GM12892 (cell line): ENCODE data around the gene NLGN2.

Source experiments
- POLR2A ChIP-seq: IDR thresholded peaks from 2 replicates; pipeline ENCODE4 v1.6.1; 2011; ENCODE audit warnings: low read depth, low read length, control low read depth
- POLR2AphosphoS5 ChIP-seq: IDR thresholded peaks from 2 replicates; pipeline ENCODE4 v1.6.1; 2011; ENCODE audit warnings: low read depth, low read length, control low read depth
- TAF1 ChIP-seq: IDR thresholded peaks from 2 replicates; pipeline ENCODE4 v1.6.1; 2011; ENCODE audit warnings: low read depth, mild to moderate bottlenecking, control low read depth, low read length, borderline replicate concordance

GRCh38 chr17:7417056-7417655 lies 9.5 kb downstream of the NLGN2 start:
- no peak for TF ChIP-seq POLR2AphosphoS5
- no peak for TF ChIP-seq POLR2A
- TF ChIP-seq TAF1: no peak
